Activated CD4-positive, alpha-beta T cell treated with anti-CD3 and anti-CD28 coated beads for 24 hours (primary cell): Measurements from ENCODE around the gene SPATA2.

ENCODE experiments used
- DNase-seq, 2 donors: peaks; one replicate each; pipeline ENCODE4 v3.0.0-alpha.2; 2020; ENCODE audit warnings: low read depth in 2 of 2

Gene SPATA2

DNA sequence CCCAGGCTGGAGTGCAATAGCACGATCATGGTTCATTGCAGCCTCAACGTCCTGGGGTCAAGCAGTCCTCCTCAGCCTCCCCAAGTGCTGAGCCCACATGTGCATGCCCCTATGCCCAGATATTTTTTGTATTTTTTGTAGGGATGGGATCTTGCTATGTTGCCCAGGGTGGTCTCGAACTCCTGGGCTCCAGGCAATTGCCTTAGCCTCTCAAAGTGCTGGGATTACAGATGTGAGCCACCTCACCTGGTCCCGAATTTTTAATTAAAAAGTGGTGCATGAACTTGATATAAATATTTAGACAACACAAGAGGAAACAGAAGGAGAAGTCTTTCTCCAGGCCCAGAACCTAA is 13.8 kb upstream of the SPATA2 start:
- DNase-seq = no peak

DNA sequence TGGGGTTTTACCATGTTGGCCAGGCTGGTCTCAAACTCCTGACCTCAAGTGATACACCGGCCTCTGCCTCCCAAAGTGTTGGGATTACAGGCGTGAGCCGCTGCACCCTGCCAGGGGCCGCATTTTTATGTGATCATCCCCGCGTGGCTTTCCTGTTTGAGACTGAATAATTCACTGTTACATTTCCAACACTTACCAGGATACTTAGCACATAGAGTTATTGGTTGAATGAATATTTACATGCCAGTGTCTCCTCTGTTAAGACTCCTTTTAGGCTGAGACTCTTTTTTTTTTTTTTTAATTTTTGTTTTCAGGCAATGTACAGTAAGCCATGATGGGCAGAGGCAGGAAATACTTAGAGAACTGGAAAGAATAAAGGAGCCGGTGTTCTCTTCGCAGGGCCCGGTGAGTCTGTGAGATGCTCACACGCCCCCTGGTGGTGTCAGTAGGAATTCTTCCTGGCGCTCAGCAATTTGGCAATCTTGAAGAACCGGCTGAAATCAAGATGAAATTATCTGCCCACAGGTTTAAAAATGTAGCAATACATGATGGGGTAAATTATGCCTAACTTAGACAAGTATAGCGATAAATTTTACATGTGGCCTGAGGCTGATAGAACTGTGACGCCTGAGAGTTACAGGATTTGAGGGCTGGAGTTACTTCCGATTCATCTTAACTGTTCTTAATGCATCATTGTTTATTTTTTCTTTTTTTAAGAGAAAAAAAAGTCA is 13.2 kb upstream of the SPATA2 start:
- peak; percentile 75 to 77 for DNase-seq

DNA sequence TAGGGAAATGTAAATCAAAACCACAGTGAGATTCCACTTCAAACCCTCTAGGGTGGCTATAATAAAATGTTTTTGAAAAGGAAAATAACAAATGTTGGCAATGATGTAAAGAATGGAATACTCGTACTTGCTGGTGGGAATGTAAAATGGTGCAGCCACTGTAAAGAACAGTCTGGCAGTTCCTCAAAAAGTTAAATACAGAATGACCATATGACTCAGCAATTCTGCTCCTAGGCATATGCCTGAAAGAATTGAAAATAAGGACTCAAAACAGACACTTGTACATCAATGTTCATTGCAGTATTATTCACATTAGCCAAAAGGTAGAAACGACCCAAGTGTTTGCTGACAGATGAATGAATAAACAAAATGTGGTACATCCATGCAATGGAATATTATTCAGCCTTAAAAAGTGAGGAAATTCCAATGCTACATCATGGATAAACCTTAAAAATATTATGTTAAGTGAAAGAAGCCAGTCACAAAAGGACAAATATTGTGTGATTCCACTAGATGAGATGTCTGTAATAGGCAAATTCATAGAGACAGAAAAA is 10.6 kb upstream of the SPATA2 start:
- no peak for DNase-seq

DNA sequence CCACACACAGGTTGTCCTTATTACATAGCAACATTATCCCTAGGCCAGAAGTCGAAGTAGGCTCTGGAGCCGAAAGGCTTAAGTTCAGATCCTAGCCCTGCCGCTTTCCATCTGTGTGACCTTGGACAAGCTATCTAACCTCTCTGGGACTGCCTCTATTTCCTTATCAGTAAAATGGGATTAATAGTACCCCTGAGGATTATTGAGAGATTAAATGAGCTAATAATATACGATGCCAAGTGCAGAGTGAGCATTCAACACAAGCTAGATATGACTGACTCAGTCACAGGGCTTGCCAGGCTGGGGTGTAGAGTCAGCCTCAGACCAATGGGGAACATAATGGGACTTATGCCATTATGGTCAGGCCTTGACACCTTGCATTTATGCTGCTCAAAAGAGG is 8.9 kb upstream of the SPATA2 start:
- DNase-seq = no peak

DNA sequence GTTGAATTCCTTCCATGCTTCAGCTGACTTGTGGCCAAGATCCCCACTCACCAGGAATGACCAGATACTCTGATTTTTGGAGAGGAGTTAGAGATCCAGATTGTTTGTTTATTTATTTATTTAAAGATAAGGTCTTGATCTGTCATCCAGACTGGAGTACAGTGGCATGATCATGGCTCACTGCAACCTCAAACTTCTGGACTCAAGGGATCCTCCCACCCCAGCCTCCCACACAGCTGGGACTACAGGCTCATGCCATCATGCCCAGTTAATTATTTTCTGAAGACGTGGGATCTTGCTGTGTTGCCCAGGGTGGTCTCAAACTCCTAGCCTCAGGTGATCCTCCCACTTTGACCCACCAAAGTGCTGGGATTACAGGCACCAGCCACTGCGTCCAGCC is 4.1 kb upstream of the SPATA2 start:
- DNase-seq = no peak

DNA sequence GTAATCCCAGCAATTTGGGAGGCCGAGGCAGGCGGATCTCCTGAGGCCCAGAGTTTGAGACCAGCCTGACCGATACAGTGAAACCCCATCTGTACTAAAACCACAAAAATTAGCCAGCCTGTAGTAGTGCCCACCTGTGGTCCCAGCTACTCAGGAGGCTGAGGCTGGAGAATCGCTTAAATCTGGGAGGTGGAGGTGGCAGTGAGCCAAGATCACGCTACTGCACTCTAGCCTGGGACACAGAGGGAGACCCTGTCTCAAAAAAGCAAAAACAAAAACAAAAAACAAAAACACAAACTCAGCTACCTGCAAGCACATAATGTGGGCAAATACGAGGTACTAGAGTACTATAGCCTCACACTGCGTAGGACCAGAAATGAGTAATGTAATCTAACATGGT is 3.7 kb upstream of the SPATA2 start:
- no peak for DNase-seq

DNA sequence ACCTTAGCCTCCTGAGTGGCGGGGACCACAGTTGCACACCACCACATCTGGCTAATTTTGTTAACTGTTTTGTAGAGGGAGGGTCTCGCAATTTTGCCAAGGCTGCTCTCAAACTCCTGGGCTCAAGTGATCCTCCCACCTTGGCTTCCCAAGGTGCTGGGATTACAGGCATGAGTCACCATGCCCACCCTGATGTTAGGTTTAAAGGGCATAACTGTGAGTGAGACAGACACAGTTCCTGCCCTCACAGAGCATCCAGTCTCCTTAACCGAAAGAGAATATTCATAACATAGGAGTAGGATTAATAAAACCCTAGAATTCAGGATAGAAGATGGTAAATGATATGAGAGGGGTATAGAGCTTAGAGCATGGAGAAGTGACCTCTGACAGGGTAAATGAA is 3.1 kb upstream of the SPATA2 start:
- DNase-seq = no peak

DNA sequence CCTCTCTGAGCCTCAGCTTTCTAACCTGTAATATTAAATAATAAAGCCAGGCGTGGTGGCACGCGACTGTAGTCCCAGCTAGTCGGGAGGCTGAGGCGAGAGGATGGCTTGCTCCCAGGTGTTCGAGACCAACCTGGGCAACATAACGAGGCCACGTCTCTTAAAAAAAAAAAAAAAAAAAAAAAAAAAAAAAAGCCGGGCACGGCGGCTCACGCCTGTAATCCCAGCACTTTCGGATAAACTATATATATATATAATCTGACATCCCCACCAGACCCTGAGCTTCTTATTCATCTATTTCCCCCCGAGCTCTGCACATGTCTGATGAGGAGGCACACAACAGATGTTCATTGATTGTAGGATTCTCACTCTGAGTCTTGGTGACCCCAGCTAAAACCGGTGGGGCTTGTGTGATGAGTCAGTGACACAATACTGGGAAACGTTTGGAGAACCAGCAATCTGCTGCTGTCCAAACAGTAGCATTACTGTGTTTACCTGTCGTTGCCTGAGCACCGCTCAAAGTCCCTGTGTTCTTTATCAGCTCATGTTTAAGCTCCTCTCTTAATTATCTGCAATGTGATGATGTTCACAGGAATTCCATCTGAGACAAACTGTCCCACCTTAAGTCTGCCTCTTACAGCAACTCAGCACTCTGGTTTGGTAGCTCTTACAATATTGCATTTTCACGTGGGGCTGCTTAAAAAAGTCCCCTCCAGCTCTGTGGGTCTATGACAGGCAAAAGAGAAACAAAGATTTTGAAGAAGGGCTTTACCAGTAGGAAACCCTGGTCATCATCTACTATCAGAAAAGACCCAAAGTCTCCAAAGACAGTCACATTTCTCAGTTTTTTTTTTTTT is 1.0 kb upstream of the SPATA2 start:
- DNase-seq = no peak

DNA sequence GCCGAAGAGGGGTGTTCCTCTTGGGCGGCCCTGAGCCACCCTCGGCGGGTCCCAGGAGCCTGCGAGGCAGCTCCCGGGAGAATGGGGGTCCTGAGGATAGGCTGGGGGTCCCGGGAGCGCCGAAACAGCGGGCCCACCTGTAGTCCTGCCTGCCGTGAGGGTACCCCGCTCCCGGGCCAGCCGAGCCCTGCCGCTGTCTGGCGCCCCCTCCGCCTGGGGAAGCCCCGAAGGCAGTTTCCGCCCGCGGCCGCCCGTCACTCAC is 280 bp downstream of the SPATA2 start:
- no peak for DNase-seq

DNA sequence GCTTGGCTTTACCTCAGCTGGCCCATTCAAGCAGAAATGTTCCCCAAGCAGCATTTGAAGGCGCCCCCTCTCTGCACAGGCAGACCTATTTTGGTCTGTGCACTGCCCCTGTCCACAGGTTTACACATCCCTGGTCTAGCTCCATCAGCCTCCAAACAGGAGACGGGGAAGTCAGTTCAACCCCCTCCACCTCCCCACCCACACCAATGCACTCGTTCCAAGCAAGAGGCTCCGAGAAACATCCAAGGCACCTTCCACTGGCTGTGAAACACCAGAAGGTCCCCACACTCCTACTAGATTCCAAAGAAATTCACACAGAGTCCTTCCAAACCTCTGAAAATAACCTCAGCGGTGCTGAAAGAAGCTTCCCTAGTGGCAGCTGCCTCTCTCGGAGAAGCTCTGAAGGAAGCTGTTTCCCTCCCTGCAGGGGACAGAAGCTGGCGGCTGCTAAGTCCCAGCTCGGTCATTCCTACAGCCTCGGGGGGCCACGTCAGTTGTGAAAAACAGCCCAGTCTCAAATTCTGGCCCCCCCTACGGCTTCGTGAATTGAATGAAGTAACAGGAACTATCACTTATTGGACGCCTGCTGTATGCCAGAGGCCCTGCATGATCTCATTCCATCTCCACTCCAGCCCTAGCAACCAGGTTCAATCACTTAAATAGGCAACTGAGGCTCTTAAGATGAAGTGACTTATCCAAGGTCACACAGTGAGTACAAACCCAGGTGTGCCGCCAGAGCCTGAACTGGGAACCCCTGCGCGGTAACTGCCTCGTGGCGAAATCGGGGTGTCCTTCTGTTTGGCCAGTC is 815 bp downstream of the SPATA2 start:
- no peak for DNase-seq

DNA sequence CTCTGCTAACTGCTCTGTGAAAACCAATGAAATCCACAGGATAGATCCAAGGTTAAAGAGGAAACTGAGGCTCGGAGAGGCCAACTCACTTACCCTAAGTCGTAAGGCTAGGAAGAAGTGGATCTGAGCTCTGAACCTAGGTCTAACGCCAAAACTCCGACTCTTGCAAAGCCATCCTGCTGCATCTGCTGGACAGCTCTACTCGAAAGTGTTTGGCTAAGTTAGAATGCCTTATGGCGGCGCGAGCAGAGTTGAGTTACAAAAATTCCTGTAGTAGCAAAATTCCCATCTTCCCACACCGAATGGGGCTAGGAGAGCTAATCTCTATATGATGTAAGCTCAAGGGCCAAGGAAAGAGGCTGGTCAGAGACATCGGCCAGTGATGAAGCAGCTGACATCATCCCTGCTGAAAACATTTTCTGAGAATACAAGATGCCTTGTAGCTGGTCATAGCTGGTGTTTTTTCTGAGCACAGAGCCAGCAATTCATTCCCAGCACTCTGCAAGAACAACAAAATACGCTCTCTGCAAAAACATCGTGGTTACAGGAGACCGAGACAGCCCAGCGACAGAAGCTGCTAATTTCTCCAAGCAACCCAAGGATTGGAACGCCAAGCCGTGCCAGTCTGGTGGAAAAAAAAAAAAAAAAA is 1.8 kb downstream of the SPATA2 start:
- no peak for DNase-seq

DNA sequence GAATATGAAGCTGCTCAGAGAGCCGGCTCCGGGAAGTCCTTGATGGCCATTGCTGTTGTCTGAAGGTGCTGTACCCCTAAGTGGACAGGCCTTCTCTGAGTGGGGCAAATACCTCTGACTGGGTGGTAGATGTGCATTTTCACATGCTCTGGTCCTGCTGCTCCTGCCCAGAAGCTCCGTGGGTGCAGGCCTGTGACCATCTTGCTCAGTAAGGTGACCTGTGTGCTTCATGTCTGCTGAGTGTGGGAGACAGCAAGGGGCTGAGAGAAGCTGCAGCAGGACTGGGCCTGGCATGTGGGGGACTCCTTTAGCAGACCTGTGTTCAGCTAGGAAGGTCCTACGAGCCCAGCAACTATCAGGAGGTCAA is 5.0 kb downstream of the SPATA2 start:
- DNase-seq = no peak

DNA sequence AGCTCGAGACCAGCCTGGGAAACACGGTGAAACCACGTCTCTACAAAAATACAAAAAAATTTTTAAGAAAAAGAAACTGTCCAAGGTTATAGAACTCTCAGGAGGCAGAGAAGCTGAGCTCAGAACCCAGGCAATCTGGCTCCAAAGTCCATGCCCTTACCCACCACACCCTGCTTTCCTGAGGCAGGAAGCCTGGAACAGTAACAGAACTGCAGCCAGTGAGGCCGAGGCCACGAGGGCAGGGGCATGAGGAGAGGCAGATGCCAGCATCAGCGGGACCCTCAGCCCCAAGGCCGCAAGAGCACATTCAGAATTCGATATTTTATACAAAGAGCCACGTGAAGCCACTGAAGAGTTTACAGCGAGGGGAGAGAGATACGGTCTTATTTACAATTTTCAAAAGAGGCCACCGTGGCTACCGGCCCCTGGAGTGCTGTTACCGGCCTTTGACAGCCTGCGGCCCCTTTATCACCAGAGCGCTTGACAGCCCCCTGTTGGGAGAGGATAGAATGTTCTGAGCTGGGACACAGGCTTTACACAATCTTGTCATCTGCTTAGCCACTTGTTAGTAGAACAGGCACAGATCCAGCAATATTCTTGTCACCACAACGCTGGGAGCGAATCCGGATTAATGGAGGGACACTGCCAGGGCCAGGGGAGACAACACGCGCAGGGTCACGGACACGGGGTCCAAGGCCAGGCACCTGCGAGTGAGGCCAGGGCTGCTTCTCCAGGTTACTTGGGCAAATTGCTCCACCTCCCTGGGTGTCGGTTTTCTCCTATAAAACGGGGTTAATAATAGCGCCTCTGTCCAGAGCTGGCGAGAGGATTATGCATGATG is 5.6 kb downstream of the SPATA2 start:
- DNase-seq = no peak

DNA sequence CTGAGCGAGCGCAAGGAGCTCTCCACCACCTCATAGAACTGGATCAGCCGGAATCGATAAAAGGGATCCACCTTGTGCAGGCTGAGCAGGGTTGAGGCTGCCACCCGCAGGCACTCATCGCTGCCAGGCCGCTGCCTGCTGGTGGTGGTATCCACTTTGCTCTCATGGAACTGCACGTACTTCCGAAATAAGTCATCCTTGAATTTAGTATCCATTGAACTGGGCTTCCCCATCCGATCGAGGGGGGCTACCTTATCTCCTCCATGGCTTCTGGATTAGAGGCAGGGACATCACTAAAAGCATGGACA is 7.1 kb downstream of the SPATA2 start:
- DNase-seq = no peak

DNA sequence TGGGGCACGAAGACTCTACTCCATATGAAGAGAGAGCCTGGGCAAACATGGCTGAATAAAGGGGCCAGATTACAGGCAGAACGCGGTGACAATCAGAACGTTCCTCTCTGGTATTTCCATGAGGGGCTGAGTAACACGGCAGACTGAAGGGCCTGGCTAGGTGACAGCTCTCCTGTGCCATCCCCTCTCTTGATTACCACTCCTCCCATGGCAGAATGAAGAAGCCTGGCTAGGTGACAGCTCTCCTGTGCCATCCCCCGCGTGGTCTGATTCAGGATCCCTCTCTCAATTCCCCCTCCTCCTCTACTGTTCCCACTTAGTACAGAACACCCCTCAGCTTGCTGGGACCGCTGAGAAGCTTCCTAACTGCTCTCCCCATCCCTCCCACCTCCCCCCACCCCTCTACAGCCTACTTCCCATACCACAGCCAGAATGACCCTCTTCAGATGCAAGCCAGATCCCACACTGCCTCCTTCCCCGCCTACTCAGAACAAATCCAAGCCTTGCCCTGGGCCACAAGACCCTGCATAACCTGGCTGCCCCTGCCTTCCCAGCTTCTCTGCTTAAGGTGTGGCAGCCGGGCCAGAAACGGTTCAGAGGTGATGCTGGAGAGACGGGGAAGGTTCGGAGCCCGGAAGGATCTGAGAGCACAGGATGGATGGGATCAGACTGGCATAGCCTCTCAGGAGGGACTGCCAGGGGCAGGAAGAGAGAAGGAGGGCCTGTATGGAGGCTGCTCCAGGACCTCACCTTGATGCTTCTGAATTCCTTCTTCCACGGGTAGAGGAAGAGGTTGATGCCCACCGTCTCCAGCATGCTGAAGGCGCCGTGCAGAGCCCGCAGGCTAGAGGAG is 7.7 kb downstream of the SPATA2 start:
- DNase-seq = no peak

DNA sequence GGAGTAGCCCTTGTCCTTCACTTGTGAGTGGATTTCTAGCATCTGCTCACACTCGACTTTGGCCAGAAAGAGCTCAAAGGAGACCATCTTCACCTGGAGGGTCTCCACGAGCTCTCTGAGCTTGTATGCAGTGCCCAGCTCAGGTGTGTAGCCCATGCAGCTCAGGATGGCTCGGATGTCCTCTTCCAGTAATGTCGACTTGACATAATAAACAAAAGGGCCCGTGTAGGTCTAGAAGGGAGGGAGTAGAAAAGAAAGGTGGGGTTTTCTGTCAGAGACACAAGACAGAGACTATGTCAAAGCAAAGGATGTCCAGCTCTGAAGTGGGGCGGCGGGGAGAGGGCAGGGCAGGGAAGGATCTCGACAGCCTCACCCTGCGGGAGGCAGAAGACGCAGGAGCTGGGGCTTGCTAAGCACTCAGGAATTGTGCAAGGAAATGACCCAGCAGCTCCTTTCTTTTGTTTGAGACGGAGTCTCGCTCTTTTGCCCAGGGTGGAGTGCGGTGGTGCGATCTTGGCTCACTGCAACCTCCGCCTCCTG is 8.6 kb downstream of the SPATA2 start:
- no peak for DNase-seq

DNA sequence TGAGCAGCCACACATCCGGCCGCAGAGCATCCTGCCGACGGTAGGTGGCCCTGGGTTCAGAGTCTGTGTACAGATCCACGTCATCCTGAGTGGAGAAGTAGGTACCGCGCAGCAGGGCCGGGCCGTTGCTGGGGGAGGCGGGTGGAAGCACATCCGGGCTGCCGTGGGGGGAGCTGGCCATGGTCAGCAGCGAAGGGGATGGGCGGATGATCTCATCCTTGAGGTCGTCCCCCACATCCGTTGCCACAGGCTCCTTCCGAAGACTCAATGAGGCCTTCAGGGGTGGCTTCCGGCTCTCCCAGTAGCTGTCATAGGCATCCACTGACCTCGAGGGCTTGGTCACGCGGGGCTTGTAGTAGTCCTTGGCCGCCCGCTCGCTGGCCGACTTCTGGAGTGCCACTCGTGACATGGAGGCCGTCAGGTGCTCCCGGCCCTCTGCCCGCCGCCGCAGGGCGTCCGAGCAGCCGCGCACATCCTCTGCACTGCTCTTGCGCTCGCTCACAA is 9.2 kb downstream of the SPATA2 start:
- DNase-seq = no peak

DNA sequence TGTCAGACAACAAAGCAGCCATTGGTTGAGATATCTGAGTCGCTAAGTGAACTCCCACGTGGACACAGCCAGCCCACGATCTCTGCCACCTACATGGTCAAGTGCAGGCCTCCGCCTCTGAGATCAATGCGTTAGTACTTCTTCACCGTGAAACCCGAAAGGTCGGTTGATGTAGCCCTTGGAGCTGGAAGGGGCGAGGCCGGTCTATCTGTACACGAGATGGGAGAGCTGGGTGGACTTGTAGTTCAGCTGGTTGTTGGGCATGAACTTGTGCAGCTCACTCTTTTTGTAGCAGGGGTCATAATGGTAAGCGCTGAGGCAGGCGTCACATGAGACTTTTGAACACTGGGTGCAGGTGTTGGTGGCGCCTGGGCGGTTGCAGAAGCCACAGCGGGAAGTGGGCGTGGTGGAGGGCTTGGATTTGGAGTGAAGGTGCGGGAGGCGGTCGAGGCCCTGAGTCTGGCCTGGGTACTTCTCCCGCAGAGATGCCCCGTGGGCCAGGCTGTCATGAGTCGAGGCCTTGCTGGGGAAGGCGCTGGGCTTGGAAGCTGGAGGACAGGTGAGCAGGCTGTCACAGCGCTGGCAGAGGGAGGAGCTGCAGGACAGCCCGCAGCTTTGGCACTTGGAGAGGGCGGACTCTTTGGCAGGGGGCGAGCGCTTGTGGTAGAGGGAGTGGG is 9.8 kb downstream of the SPATA2 start:
- DNase-seq = no peak

DNA sequence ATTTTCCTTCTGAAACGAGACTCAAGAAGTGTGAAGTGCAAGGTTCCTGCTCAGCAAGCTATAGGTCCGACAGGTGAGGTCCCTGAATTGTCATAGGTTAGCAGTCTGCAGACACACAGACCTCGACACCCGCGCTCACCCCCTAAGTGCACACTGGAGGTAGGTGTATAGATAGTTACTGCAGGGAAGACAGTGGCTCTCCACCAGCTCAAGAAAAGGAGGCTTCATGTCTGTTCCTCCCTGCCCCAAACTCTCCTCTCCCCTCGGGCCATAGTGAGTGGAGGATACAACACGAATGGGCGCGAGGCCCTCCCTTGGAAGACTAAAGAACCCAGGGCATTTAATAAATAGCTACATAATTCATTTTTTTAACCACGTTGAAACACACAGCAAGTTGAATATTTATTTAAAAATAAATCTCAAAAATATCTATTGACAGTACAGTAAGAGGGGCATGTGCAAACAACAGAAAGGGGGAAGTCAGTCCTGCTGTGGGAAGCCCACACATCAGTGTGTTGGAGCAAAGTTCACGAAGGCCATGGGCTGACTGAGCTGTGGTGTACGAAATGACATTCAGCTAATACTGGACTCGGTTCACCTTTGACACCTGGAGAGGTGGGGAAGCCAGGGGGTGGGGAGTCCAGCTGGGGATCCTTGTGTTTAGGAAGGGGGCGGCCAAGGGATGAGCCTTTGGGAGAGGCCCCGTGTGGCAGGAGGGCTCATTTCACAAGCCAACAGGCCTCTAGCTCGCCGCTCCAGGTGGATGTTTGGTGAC is 10.7 kb downstream of the SPATA2 start:
- no peak for DNase-seq
